Progenitor cell of endocrine pancreas (in vitro differentiated cells): ENCODE results near the gene LCN6. TPM values are rescaled to one million over a fixed set of nuclear protein-coding genes. Genes with fewer than 3 reads are reported as not detected.

ENCODE experiments used
- DNase-seq: peaks from one replicate; pipeline ENCODE4 v3.0.0; 2021; ENCODE audit warnings: low spot score; ENCODE audit not compliant: unreplicated experiment
- H3K27ac Mint-ChIP-seq: 2 replicates; pipeline ENCODE4 v1.8.0; 2021; ENCODE audit warnings: mild to moderate bottlenecking, moderate library complexity, mixed read lengths
- H3K27me3 Mint-ChIP-seq: 2 replicates; pipeline ENCODE4 v1.8.0; 2021; ENCODE audit warnings: mixed read lengths
- H3K36me3 Mint-ChIP-seq: 2 replicates; pipeline ENCODE4 v1.8.0; 2022; ENCODE audit warnings: mixed read lengths; ENCODE audit not compliant: insufficient read depth
- H3K4me1 Mint-ChIP-seq: 2 replicates; pipeline ENCODE4 v1.8.0; 2021; ENCODE audit warnings: low read depth, mixed read lengths
- H3K4me3 Mint-ChIP-seq: 2 replicates; pipeline ENCODE4 v1.8.0; 2021; ENCODE audit warnings: low read depth, mild to moderate bottlenecking, moderate library complexity, mixed read lengths
- H3K9me3 Mint-ChIP-seq: 2 replicates; pipeline ENCODE4 v1.8.0; 2021; ENCODE audit warnings: low read depth, mixed read lengths
- total RNA-seq: library from RNA; stranded (reverse); gene quantifications from 2 replicates; pipeline ENCODE4 v1.2.1, GENCODE V29; 2021
- TF ChIP-seq, protein P1 (sequence below): fragments of 200-600 bp; sonication (generic); IDR thresholded peaks from one replicate; pipeline ENCODE4 v1.5.0; 2021; ENCODE audit warnings: antibody characterized with exemption, mild to moderate bottlenecking; ENCODE audit not compliant: unreplicated experiment

Gene LCN6
- total RNA-seq, 1 donor from 2014 or later, result not detected

DNA sequence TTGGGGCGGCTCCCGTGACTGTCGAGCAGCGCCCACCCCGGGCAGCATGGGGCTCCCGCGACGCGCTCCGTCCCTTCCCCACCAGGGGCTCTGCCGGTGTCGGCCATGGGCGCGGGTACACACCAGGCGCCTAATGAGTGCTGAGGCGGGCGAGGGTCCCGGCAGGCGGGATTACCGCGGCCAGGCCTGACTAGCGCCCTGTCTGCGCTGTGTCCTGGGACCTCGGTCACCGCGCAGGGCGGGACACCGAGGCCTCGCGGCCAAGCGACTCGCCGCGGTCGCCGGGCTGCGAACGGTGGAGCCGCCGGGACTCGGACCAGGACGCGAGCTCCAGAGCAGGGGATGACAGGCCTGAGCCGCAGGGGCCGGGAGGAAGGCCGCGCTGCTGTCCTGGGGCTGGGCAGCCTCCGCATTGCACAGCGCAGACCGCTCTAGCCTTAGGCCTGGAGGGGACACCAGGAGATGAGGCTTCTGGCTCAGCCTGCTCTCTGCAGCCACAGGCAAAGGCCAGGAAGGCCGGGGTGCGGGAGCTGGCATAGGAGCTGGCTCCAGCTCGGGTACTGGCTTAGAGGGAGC is 19.7 kb downstream of the LCN6 start:
- no peak overlapping the region for H3K27ac Mint-ChIP-seq
- H3K4me3 Mint-ChIP-seq, result peak overlapping the region; percentile 64
- H3K36me3 Mint-ChIP-seq, result peaks cover 10% of the 10 kb centered on the region
- TF ChIP-seq, protein P1, sequence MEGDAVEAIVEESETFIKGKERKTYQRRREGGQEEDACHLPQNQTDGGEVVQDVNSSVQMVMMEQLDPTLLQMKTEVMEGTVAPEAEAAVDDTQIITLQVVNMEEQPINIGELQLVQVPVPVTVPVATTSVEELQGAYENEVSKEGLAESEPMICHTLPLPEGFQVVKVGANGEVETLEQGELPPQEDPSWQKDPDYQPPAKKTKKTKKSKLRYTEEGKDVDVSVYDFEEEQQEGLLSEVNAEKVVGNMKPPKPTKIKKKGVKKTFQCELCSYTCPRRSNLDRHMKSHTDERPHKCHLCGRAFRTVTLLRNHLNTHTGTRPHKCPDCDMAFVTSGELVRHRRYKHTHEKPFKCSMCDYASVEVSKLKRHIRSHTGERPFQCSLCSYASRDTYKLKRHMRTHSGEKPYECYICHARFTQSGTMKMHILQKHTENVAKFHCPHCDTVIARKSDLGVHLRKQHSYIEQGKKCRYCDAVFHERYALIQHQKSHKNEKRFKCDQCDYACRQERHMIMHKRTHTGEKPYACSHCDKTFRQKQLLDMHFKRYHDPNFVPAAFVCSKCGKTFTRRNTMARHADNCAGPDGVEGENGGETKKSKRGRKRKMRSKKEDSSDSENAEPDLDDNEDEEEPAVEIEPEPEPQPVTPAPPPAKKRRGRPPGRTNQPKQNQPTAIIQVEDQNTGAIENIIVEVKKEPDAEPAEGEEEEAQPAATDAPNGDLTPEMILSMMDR, result no peak
- peaks cover 21% of the 10 kb centered on the region for H3K4me1 Mint-ChIP-seq
- peaks cover 17% of the 10 kb centered on the region for H3K27me3 Mint-ChIP-seq
- DNase-seq, result no peak
- no peaks in the 10 kb centered on the region for H3K9me3 Mint-ChIP-seq

DNA sequence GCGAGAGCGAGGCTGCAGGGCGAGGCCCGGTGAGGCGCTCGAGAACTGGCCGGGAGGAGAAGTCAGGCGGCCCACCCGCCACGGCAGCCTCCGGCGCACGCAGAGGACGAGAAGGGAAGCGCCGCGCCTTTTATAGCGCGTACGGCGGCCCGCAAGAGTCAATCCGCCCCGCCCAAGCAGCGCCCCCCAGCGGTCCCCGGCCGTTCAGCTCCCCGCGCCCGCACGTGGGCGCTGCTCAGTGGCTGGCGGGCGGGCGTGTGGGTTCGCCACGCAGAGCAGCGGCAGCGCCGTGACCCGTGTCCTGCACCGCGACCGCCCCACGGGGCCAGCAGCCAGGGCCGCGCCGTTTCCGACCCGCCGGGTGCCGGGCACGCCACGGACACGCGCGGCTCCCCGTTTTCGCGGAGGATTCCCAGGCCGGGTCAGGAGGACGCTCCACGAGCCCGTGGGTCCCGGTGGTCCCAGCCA is 20.2 kb downstream of the LCN6 start:
- Mint-ChIP-seq H3K27me3 (peaks cover 17% of the 10 kb centered on the region), H3K27ac (no peak overlapping the region), H3K4me3 (peak overlapping the region; percentile 85), H3K4me1 (peaks cover 21% of the 10 kb centered on the region), H3K9me3 (no peaks in the 10 kb centered on the region), H3K36me3 (peaks cover 12% of the 10 kb centered on the region)
- TF ChIP-seq, protein P1, result peak; percentile 94
- DNase-seq, result peak; percentile 88

DNA sequence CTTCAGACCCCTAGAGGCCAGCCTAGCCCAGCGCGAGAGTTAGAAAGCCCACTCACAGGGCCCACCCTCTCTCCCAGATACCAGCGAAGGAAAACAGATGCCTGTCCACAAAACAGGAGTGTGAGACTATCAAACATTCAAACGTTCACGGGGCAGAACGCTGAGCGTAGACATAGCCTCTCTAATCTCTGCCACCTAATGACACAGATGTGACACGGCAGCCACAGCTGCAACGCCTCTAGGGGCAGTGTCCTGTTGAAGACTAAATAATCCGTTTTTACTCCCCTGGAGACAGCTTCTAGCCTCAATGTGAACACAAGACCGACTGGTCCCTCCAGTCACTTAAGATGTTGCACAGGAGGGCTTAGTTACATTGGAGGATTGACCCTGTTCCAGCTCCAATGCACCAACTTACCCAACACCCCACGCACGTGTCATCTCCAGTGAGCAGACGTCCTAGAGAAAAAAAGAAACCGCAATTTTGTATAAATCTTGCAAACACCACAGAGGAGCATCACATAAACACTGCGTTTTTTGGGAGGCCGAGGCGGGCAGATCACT is 21.6 kb downstream of the LCN6 start:
- TF ChIP-seq, protein P1, result peak; percentile 55
- H3K4me1 Mint-ChIP-seq, result peaks cover 20% of the 10 kb centered on the region
- H3K4me3 Mint-ChIP-seq, result peak overlapping the region; percentile 85
- peaks cover 12% of the 10 kb centered on the region for H3K27me3 Mint-ChIP-seq
- peaks cover 12% of the 10 kb centered on the region for H3K36me3 Mint-ChIP-seq
- H3K27ac Mint-ChIP-seq, result peak overlapping the region; percentile 94
- no peaks in the 10 kb centered on the region for H3K9me3 Mint-ChIP-seq
- DNase-seq, result no peak

DNA sequence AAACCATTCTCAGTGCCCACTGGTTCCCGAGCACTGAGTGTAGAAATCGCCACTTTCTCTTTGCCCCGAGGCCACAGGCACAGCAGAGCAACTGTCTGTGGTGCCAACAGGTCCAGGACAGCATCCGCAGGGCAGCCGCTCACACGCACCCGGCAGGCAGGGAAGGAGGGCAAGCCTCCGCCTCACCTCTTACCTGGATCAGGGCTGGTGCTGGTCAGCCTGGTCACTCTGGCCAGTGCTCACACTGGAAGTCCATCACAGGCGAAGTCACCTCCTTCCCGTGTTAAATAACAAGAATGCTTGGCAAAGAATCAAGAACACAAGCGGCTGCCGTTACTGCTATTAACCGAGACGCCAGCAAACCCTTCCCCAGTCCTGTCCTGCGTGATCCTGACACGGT is 22.2 kb downstream of the LCN6 start:
- Mint-ChIP-seq H3K9me3 (no peaks in the 10 kb centered on the region), H3K27ac (peak overlapping the region; percentile 94), H3K4me1 (peaks cover 20% of the 10 kb centered on the region), H3K36me3 (peaks cover 13% of the 10 kb centered on the region), H3K4me3 (peak overlapping the region; percentile 85), H3K27me3 (peaks cover 12% of the 10 kb centered on the region)
- TF ChIP-seq, protein P1, result no peak
- DNase-seq, result no peak

DNA sequence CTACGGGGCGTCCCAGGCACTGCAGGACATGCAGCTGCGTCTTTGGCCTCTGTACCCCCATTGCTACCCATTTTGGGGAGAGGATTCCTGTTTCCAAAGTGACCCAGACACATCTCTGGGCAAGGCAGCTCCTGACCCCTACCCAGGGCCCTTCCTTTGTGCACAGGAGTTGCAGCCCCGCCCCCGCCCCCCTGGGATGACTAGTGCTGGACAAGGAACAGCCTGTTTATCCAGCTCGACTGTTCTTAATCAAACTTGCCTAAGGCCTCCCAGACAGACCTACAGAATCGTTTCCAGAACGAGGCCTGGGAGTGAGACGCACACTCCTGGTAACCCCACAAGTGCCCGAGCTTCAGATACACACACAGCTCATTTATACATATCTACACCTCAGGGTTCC is 22.7 kb downstream of the LCN6 start:
- Mint-ChIP-seq H3K4me1 (peaks cover 20% of the 10 kb centered on the region), H3K9me3 (no peaks in the 10 kb centered on the region), H3K27me3 (peaks cover 12% of the 10 kb centered on the region), H3K4me3 (peak overlapping the region; percentile 85), H3K27ac (peak overlapping the region; percentile 74), H3K36me3 (peaks cover 14% of the 10 kb centered on the region)
- DNase-seq, result no peak
- TF ChIP-seq, protein P1, result no peak
